K562 treated with DMSO at 1 percent for 4 hours (cell line): ENCODE results near the gene COPS7B. TPM values are rescaled to one million over a fixed set of nuclear protein-coding genes. Genes with fewer than 3 reads are reported as not detected.

Experiments
- total RNA-seq: library from RNA; unstranded; fragments of 300-600 nt; gene quantifications from 2 replicates; pipeline ENCODE4 v1.2.3, GENCODE V29; 2022; ENCODE audit not compliant: insufficient read depth

COPS7B gene
- total RNA-seq, result 21.4 and 25.2 TPM in 2 replicates

DNA sequence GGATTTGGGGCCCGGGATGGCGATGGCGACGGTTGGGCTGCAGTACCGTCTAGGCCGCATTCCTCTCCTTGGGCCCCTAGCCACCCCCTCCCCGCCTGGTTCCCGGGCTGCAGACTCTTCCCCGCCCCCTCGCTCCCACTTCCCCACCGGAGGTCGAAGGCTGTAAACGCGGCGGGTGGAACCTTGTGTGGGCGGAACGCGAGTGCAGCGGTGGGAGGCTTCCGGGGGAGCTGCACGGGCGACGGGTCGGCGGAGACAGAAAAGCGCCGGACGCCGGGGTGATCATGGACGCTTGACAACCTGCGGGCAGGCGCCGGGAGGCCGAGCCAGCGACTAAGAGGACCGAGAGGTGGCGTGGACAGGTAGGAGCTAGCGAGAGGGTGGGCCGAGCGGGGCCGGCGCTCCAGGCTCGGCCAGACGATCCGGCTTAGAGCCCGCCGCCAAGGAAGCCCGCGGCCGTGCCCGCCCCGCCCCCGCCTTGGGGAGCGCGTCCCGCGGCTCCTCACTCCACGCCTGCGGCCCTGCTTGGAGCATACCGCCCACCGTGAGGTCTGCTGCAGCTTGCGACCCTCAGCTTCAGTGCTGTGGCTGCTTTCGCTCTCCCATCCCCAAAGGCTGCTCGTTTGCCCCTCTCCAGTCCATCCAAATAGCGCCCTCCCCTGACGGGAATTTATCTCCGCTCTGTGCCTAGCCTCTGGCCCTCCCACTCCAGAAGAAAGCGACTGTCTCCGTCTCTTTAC lies at the start of gene COPS7B:
Gene COPS7B (plus strand): TSS at position 269 of the 740 bp plus-strand sequence. CDS start 2,126 bp downstream, outside the sequence.

DNA sequence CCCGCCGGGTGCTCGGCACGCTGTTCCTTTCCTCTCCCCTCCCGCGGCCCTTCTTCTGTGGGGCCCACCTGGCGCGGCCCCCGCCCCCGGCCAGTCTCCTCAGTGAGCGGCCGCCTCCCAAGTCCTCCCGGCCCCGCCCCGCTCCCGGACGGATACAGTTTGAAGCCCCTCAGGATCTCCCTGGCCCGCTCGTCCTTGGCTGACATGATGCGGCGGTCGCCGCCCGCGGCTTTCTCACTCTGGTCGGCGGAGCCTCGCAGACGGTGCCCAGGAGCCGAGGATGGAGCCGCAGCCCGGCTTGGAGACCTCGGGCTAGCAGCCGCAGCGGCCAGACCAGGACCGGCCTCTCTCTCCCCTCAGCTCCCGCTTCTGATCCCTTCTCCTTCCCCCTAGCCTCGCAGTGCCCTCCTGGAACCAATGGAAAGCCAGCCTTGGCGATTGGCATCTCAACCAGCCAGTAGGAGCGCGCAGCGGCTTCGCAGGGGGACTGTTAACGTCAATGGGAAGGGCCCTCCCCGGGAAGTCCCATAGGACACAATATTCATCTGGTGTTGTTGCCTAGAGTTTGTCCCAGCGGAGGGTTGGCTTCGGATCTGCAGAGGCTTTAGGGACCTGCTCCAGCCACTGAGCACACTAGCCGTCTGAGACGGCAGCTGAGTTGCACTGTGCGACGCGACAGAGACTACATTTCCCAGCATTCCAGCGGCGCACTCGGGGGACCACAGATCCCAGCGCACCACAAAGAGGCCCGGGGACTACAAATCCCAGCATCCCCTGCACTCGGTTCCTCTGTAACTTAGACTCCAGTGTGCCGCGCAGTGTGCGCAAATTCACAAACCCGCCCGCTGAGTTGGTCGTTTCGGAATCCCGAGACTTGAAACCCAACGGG lies 5.1 kb upstream of the COPS7B start, which contains the start of gene PDE6D:
Gene PDE6D (minus strand): TSS at position 374 of the 889 bp plus-strand sequence. CDS start 168 bp downstream, at position 206.

Other genes starting within 250 kb of the COPS7B start
- not detected in 2 replicates for gene TEX44, start 193.6 kb upstream of the COPS7B start, total RNA-seq
- 539 and 570 TPM in 2 replicates for gene PTMA, start 77.9 kb upstream of the COPS7B start, total RNA-seq
- 4.3 and 5.1 TPM in 2 replicates for gene PDE6D, start 5.2 kb upstream of the COPS7B start, total RNA-seq
- gene NPPC, start 140.0 kb downstream of the COPS7B start, total RNA-seq, result not detected in 2 replicates
- gene DIS3L2, start 175.3 kb downstream of the COPS7B start, total RNA-seq, result 8.8 and 11.8 TPM in 2 replicates